Endometrial microvascular endothelial cells (primary cell): ENCODE results near the gene FAM120A. TPM values are rescaled to one million over a fixed set of nuclear protein-coding genes. Genes with fewer than 3 reads are reported as not detected.
"Not testable (repeated sequence)": the region's sequence is repeated elsewhere in the genome, so short reads cannot be mapped to it uniquely, and the experiment has no call there.

Experiments used
- in situ Hi-C: cut with HindIII; loops from 2 replicates; pipeline ENCODE4 v1.10.0; 2017; ENCODE audit warnings: low sequenced_read_pairs, low pct_unique_long_range_greater_than_20kb; ENCODE audit errors: inconsistent ontology term
- total RNA-seq: library from RNA; depleted of rRNA; stranded (reverse); fragments of >200 nt; gene quantifications from one replicate; pipeline ENCODE4 v1.2.3, GENCODE V29; 2015; ENCODE audit errors: inconsistent ontology term

The FAM120A gene
- total RNA-seq, 1 donor from 2014 or later, result 114 TPM

DNA sequence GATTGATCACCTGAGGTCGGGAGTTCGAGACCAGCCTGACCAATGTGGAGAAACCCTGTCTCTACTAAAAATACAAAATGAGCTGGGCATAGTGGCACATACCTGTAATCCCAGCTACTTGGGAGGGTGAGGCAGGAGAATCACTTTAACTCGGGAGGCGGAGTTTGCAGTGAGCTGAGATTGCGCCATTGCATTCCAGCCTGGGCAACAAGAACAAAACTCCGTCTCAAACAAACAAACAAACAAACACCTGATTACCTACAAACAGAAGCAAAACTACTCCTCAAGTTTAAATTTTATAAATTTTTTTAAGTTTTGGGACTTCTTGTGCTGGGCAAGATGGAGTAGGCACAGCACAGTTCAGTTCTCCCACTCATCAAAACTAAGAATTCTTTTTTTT, 12.2 kb upstream of the FAM120A start:
- in situ Hi-C loops, result not testable (repeated sequence)

- in situ Hi-C loops, result no loop called here
These were observed 10.4 kb upstream of the FAM120A start for GRCh38 chr9:93440896-93441580.

GRCh38 chr9:93446073-93446472, 5.4 kb upstream of the FAM120A start:
- in situ Hi-C loops, result no loop called here

DNA sequence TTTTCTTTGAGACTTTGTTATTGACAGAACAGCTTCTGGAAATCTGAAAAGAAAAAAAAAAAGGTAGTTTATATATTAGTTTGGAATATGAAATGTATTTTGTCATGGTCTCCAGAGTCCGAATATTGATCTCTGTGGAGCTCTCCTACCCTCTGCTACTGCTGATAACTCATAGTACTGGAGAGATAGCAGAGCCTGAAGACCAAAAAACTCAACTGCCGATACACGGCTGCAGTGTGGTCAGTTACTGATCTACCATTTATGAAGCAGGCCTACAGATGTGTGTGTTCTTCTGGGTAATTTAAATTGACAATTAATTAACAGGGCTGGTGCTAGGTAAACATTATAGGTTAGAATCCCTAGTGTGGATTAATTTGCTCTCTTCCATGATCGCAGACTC, 3.8 kb upstream of the FAM120A start:
- in situ Hi-C loops, result no loop called here

DNA sequence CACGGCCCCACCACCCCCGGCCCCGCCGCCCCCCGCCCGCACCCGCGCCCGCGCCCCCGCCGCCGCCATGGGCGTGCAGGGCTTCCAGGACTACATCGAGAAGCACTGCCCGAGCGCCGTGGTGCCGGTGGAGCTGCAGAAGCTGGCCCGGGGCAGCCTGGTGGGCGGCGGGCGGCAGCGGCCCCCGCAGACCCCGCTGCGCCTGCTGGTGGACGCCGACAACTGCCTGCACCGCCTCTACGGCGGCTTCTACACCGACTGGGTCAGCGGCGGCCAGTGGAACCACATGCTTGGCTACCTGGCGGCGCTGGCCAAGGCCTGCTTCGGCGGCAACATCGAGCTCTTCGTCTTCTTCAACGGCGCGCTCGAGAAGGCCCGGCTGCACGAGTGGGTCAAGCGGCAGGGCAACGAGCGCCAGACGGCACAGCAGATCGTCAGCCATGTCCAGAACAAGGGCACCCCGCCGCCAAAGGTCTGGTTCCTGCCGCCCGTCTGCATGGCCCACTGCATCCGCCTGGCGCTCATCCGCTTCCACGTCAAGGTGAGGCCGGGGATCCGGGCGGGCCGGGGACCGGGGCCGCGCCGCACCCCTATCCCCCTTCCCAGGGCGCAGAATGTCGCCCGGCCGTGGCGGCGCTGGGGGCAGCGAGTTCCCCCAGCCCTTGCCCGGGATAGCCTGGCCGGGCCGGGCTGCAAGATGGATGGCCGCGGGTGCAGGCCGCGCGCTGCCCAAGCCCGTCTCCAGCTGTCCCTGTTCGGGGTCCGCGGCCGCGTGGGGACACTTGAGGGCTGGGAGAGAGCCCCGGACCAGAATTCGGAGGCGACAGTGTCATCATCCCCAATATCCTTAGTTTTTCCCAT, 594 bp downstream of the FAM120A start:
- in situ Hi-C loops, result no loop called here

DNA sequence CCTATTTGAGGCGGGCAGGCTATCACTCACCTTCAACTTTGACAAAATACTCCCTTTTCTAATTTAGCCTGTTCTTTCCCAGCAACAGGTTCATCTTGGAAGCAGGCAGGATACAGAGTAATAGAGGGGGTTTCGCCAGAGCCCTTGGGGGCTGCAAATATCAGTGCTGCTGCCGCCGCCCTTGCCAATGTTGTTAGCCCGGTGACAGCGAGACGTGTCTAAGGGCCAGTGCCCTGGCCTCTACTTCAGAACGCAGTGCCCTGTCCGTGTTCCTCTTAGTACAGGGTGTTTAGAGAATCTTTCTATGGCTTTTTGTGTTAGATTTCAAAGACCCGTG, 1.2 kb downstream of the FAM120A start:
- in situ Hi-C loops, result no loop called here

GRCh38 chr9:93453047-93453914, 1.8 kb downstream of the FAM120A start, which contains the start of gene FAM120AOS:
FAM120AOS (minus strand) TSS chr9:93453581; CDS start chr9:93452709, 872 bp downstream.
- in situ Hi-C loops, result no loop called here

DNA sequence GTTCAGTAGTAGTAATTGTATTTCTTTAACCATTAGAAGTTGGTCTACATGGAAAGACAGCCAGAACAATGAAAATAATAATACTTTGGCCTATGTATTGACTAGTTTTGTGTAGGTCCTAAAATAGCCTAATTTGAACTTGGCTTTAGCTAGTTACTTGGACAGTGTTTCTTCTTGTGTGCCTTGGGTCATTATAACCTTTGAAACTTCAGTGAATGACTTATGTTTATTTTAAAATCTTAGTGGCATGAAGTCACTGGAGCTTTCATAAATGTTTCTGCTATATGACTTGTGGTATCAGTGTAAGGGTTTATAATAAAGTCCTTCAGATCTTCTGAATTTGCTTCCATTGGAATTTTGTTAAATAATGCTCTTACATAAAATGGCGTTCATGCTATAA, 4.5 kb downstream of the FAM120A start:
- in situ Hi-C loops, result no loop called here

DNA sequence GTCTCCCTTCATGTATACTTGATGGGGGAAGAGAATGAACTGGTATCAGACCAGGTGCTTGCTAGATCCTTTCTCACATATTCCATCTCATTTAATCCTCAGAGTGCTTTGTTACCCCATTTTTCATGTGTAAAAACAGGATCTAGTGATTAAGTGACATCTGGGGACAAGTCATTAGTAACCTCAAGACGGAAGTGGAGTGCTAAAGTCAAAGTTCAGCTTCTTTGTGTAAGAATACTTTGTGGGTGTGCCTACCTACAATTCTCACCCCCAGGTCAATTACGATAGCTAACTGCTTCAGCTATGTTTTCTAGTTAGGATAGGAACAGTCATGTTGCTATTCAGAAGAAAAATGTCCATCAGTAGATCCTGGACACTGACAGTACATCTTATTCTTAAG, 5.0 kb downstream of the FAM120A start:
- in situ Hi-C loops, result no loop called here

DNA sequence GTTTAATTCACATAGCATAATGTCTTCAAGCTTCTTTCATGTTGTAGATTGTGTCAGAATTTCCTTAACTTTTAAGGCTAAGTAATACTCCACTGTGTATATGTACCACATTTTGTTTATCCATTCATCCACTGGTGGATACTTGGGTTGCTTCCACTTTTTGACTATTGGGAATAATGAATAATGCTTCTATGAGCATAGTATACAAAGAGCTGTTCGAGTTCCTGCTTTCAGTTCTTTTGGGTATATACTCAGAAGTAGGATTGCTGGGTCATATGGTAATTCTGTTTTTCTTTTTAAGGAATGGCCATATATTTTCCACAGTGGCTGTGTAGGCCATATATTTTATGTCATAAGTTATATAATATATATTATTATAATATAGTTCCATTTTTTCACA, 5.5 kb downstream of the FAM120A start:
- in situ Hi-C loops, result no loop called here

DNA sequence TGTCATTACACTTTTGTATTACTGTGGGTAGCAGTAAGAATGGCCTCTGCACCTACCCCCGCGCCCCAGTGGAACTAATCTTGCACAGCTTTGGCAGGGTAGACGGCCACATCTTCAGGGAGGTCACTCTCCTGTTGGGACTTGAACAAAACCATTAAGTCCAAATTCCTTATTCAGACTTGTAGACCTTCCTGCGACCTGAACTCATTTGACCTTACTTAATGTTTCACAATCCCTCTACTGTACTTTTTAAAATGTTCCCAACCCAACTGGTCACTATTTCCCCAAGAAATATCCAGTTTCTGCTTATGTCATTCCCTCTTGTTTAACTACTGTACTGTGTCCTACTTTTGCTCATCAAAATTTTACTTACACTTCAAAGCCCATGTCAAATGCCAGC, 7.2 kb downstream of the FAM120A start:
- in situ Hi-C loops, result no loop called here

DNA sequence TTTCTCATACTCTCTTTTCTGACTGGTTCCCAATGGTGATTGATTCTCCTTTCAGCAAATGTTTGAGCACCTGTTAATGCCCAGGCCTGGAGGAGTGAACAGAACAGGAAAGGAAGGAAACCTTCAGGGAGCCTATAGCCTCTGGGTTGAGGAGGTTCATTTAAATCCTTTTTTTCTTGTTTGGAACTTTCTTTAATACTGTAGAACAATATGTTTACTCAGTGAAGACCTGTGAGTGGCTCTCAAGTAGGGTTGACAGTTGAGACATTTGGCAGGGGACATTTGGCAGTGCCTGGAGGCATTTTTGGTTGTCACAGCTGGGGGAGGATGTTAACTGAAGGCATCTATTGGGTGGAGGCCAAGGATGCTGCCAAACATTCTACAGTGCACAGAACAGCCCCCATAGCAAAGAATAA, 8.0 kb downstream of the FAM120A start:
- in situ Hi-C loops, result no loop called here

DNA sequence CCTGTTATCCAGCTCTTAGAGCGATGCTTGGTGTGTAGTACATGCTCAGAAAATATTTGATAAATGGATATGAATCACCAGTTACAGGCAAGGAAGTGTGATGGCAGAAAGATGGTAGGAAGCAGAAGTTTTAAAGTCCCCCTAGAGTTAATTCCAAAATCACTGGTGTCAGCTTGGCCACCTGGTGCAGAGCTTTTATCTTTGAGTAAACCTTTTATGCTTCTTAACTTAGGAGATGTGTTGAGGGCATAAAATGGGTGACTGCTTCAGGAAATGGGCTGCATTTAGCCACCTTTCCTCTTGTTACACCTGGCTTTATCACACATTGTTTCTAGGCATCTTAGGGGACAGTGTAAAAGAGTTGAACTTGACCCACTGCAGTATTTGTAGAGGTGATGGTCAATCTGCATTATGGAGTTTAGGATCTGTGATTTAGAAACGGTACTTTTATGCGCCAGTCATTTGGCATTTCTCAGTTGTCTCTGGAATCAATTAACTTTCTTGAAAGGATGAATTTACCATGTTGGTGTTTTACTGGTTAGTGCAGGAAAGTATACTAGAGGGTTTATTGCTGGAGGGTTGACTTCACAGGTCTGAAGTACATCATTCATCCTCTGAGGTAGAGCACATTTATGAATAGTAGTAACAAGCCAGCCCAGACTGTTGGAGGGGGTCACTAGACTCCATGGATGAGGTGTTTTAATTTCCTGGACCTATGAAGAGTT, 9.4 kb downstream of the FAM120A start:
- in situ Hi-C loops, result no loop called here

DNA sequence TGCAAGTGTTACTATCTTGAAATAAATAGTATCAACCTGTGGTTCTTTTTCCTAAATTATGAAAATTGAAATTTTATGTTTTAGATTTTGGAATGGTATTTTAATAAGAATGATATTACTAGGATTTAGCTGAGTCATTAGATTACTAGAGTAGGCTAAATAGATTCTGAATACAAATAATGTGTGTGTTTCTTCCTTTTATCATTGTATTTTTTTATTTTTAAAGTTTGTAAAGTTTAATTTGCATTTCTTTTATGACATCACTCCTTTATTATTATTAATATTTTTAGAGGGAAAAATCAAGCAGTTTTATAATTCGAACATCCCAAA, 9.9 kb downstream of the FAM120A start:
- in situ Hi-C loops, result no loop called here

- in situ Hi-C loops, result no loop called here
These were observed 10.3 kb downstream of the FAM120A start for GRCh38 chr9:93461821-93462220.

GRCh38 chr9:93463638-93464248, 12.3 kb downstream of the FAM120A start:
- in situ Hi-C loops, result no loop called here

- in situ Hi-C loops, result no loop called here
These were observed 12.9 kb downstream of the FAM120A start for GRCh38 chr9:93464395-93464794.

DNA sequence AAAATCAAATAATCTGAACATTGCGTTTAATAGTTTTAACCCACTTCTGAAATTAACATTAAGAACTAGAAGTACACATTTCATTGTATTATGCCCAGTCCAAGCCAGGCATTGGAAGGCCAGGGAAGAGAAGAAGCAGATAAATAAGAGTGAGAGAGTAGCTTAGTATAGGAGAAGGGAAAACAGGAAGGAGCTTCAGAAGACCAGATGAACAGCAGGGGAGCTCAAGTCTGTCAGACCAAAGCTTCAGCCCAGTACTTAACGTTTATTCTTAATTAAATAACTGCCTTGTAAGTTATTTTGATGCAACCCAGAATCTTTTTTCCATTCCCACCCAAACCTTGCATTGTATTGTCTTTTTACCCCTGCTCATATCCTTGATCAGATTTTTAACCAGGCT, 13.4 kb downstream of the FAM120A start:
- in situ Hi-C loops, result no loop called here

DNA sequence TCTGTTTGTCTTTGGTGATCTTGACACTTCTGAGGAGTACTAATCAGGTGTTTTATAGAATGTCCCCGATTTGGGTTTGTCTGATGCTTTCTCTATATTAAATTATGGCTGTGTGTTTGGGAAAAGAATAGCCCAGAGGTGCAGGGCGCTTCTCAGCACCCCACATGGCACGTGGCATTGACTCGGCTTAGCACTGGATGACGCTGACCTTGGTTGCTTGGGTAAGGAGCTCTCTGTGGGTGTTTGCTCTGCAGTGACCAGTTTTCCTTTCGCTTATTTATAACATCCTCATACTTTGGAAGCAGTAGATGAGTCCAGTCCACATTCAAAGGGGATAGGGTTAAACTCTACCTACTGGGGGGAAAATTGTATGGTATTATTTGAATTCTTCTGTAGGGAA, 14.4 kb downstream of the FAM120A start:
- in situ Hi-C loops, result no loop called here
